Measurements from ENCODE around the gene PARVG.

GRCh38 chr22:44187652-44188230 is 7.0 kb downstream of the PARVG start:
- no peak for TF ChIP-seq CTCF (IDR thresholded peaks at IDR 0.05)
- TF ChIP-seq POLR2A (IDR thresholded peaks at IDR 0.05), result no peak
